HepG2 (cell line): ENCODE results near the gene COQ8B. TPM values are rescaled to one million over a fixed set of nuclear protein-coding genes. Genes with fewer than 3 reads are reported as not detected.

Source experiments
- ATAC-seq: fragments of 200-7000 bp; cut with Tn5 transposase; 3 replicates; pipeline ENCODE4 v1.9.1; 2020; ENCODE audit warnings: mild to moderate bottlenecking, moderate library complexity
- BruUV-seq: library from RNA; stranded (reverse); fragments of 400-500 nt; replicated peaks from 2 replicates; lab custom pipeline; 2021; lab: Mats Ljungman, UMichigan
- CTCF ChIA-PET: fragments of 300-600 bp; formaldehyde crosslinking; extraction: SDS; loops from one replicate; lab custom pipeline; 2021; ENCODE audit warnings: low total read pairs, inconsistent platforms, low intra/inter-chr PET ratio; lab: Yijun Ruan, JAX
- POLR2A ChIA-PET: fragments of 350-600 bp; sonication (Branson Sonifier 250); formaldehyde crosslinking; loops from one replicate; lab custom pipeline; 2020; ENCODE audit warnings: antibody characterized with exemption, inconsistent platforms; lab: Yijun Ruan, JAX
- DNase-seq: peaks from one replicate; pipeline ENCODE4 v3.0.0-alpha.2; 2015; ENCODE audit warnings: low spot score
- FAIRE-seq: peaks from 3 replicates; lab custom pipeline; 2011; peaks lifted over from hg19 to GRCh38; lab: Jason Lieb, UNC
- H2AFZ ChIP-seq: one replicate; pipeline ENCODE4 v1.6.1; 2011; ENCODE audit warnings: low read length, inconsistent platforms
- H3K27ac ChIP-seq: fragments of 300-600 bp; 3 replicates; pipeline ENCODE4 v1.8.0; 2011; ENCODE audit warnings: mixed run types, mild to moderate bottlenecking, mixed read lengths, low read length, inconsistent platforms; ENCODE audit not compliant: insufficient read depth; ENCODE audit errors: extremely low read length
- H3K27me3 ChIP-seq, 2 experiments: fragments of 200-600 bp in 1 of 2; 2 replicates in 1 of 2; 3 replicates in 1 of 2; pipeline versions ENCODE4 v1.6.0 to v1.8.0; 2011; ENCODE audit warnings: low read length in 2 of 2, mild to moderate bottlenecking in 2 of 2, moderate library complexity in 2 of 2, inconsistent platforms in 1 of 2; ENCODE audit not compliant: insufficient read depth in 2 of 2, control insufficient read depth in 1 of 2
- H3K36me3 ChIP-seq, 2 experiments: fragments of 200-600 bp in 1 of 2; replicated peaks in 1 of 2; 2 replicates in 1 of 2; 3 replicates in 1 of 2; pipeline versions ENCODE4 v1.5.1 to v1.8.0; 2011; ENCODE audit warnings: low read length in 2 of 2, inconsistent platforms in 1 of 2; ENCODE audit not compliant: insufficient read depth in 2 of 2, control insufficient read depth in 1 of 2
- H3K4me1 ChIP-seq: 2 replicates; pipeline ENCODE4 v1.5.1; 2012; ENCODE audit warnings: low read length, inconsistent platforms; ENCODE audit not compliant: insufficient read depth
- H3K4me2 ChIP-seq: 2 replicates; pipeline ENCODE4 v1.6.0; 2011; ENCODE audit warnings: low read depth, low read length, inconsistent platforms
- H3K4me3 ChIP-seq, 3 experiments: fragments of 200-600 bp in 1 of 3; sonication (generic), shearing (Covaris generic) in 1 of 3; replicated peaks in 1 of 3; 2 replicates each; pipeline ENCODE4 v1.5.1; 2011 to 2016; ENCODE audit warnings: low read length in 3 of 3, inconsistent platforms in 2 of 3, low read depth in 2 of 3, mild to moderate bottlenecking in 2 of 3, control low read depth in 1 of 3, mixed read lengths in 1 of 3; ENCODE audit not compliant: insufficient read depth in 1 of 3
- H3K79me2 ChIP-seq: one replicate; pipeline ENCODE4 v1.6.1; 2011; ENCODE audit warnings: low read length, inconsistent platforms; ENCODE audit not compliant: insufficient read depth
- H3K9ac ChIP-seq: 2 replicates; pipeline ENCODE4 v1.6.0; 2011; ENCODE audit warnings: mild to moderate bottlenecking, low read depth, low read length, inconsistent platforms; ENCODE audit not compliant: insufficient read depth
- H3K9me3 ChIP-seq: 2 replicates; pipeline ENCODE4 v1.5.1; 2012; ENCODE audit warnings: mild to moderate bottlenecking, low read length
- H4K20me1 ChIP-seq: 2 replicates; pipeline ENCODE4 v1.6.0; 2011; ENCODE audit warnings: inconsistent platforms, mild to moderate bottlenecking, low read length, moderate library complexity; ENCODE audit not compliant: insufficient read depth
- AFF4 ChIP-seq: sonication (generic); formaldehyde crosslinking; IDR thresholded peaks from 2 replicates; pipeline ENCODE4 v1.4.0; 2020; ENCODE audit warnings: missing genetic modification reagents
- AGO2 ChIP-seq: fragments of 200-400 bp; formaldehyde crosslinking; optimal IDR thresholded peaks from 2 replicates; pipeline ENCODE3; 2017; ENCODE audit warnings: mild to moderate bottlenecking, low read depth, low read length, moderate library complexity
- ETV6 ChIP-seq: sonication (generic); formaldehyde crosslinking; conservative IDR thresholded peaks from 2 replicates; pipeline ENCODE4 v1.4.0; 2020; ENCODE audit warnings: missing genetic modification reagents
- HHEX ChIP-seq: IDR thresholded peaks from 2 replicates; pipeline ENCODE4 v1.6.1; 2016; ENCODE audit warnings: control low read depth
- HNRNPK ChIP-seq: fragments of 200-400 bp; formaldehyde crosslinking; IDR thresholded peaks from 2 replicates; pipeline ENCODE4 v1.6.1; 2018; ENCODE audit warnings: low read length, low read depth, moderate library complexity, mild to moderate bottlenecking; ENCODE audit not compliant: poor library complexity, severe bottlenecking
- HNRNPLL ChIP-seq: fragments of 200-400 bp; formaldehyde crosslinking; IDR thresholded peaks from 2 replicates; pipeline ENCODE4 v1.6.1; 2017; ENCODE audit warnings: mild to moderate bottlenecking, low read depth, low read length; ENCODE audit not compliant: poor library complexity, severe bottlenecking
- HOMEZ ChIP-seq: IDR thresholded peaks from 2 replicates; pipeline ENCODE4 v1.6.1; 2016; ENCODE audit warnings: low read depth
- JUND ChIP-seq: sonication (generic); formaldehyde crosslinking; IDR thresholded peaks from 2 replicates; pipeline ENCODE4 v1.8.0; 2022; ENCODE audit warnings: mild to moderate bottlenecking, missing genetic modification reagents
- LCORL ChIP-seq, 2 experiments: fragments of 450-650 bp in 1 of 2; sonication (generic) in 1 of 2; formaldehyde crosslinking in 1 of 2; IDR thresholded peaks; 2 replicates each; pipeline versions ENCODE4 v1.5.0 to v1.6.1; 2017 to 2020; ENCODE audit warnings: antibody characterized with exemption in 1 of 2, missing genetic modification reagents in 1 of 2
- MED8 ChIP-seq: sonication (generic); formaldehyde crosslinking; IDR thresholded peaks from 2 replicates; pipeline ENCODE4 v1.8.1; 2023; ENCODE audit warnings: mild to moderate bottlenecking, missing genetic modification reagents; ENCODE audit not compliant: insufficient replicate concordance
- NR2F2 ChIP-seq: IDR thresholded peaks from 2 replicates; pipeline ENCODE4 v1.6.1; 2012; ENCODE audit warnings: low read depth, inconsistent platforms, borderline replicate concordance
- PCBP2 ChIP-seq: fragments of 200-400 bp; formaldehyde crosslinking; optimal IDR thresholded peaks from 2 replicates; pipeline ENCODE3; 2018; ENCODE audit warnings: low read length, low read depth; ENCODE audit not compliant: poor library complexity, severe bottlenecking
- RFXAP ChIP-seq: sonication (generic); formaldehyde crosslinking; IDR thresholded peaks from 2 replicates; pipeline ENCODE4 v1.4.0; 2020; ENCODE audit warnings: missing genetic modification reagents, borderline replicate concordance
- SMARCE1 ChIP-seq: fragments of 450-650 bp; IDR thresholded peaks from 2 replicates; pipeline ENCODE4 v1.6.1; 2017; ENCODE audit warnings: borderline replicate concordance
- ZFP37 ChIP-seq: sonication (generic); formaldehyde crosslinking; IDR thresholded peaks from 2 replicates; pipeline ENCODE4 v1.4.0; 2020; ENCODE audit warnings: missing genetic modification reagents, borderline replicate concordance
- ZNF576 ChIP-seq: sonication (generic); formaldehyde crosslinking; IDR thresholded peaks from 2 replicates; pipeline ENCODE4 v1.4.0; 2020; ENCODE audit warnings: mild to moderate bottlenecking, missing genetic modification reagents
- ZNF691 ChIP-seq: sonication (generic); formaldehyde crosslinking; IDR thresholded peaks from 2 replicates; pipeline ENCODE4 v1.4.0; 2020; ENCODE audit warnings: missing genetic modification reagents, low read depth, mild to moderate bottlenecking, borderline replicate concordance
- ZNF891 ChIP-seq: sonication (generic); formaldehyde crosslinking; IDR thresholded peaks from 2 replicates; pipeline ENCODE4 v1.5.0; 2020; ENCODE audit warnings: mild to moderate bottlenecking, missing genetic modification reagents
- ZSCAN25 ChIP-seq: sonication (generic); formaldehyde crosslinking; IDR thresholded peaks from 2 replicates; pipeline ENCODE4 v1.8.0; 2022; ENCODE audit warnings: mild to moderate bottlenecking, missing genetic modification reagents
- WGBS: methylation state at CpG from one replicate; pipeline ENCODE4 v1.1.6; 2017; ENCODE audit warnings: low lambda C conversion rate; 5-methylcytosine and 5-hydroxymethylcytosine counted together
- in situ Hi-C: cut with HindIII; loops from 2 replicates; pipeline ENCODE4 v1.10.0; 2017; ENCODE audit warnings: low pct_unique_long_range_greater_than_20kb; ENCODE audit not compliant: extremely low pct_ligation_motif_present
- intact Hi-C: fragments of 100-400 bp; cut with micrococcal nuclease; formaldehyde crosslinking; loops from one replicate; pipeline ENCODE4 v1.10.0; 2022; ENCODE audit not compliant: unreplicated experiment
- polyA plus RNA-seq, 8 experiments: library from polyadenylated mRNA; depleted of rRNA in 3 of 8; stranded (reverse) in 7 of 8; unstranded in 1 of 8; fragments of >200 nt; fragmentation: Illumina TruSeq in 4 of 8; extraction: Trizol in 4 of 8; gene quantifications; 2 replicates each; pipeline versions ENCODE4 v1.2.1 to v1.2.3, GENCODE V29; 2011 to 2016; ENCODE audit warnings: low read depth in 4 of 8, missing spikeins in 1 of 8, mixed read lengths in 1 of 8; ENCODE audit not compliant: insufficient read depth in 1 of 8
- total RNA-seq, 5 experiments: library from RNA; depleted of rRNA; stranded (reverse); fragments of >200 nt; fragmentation: Illumina TruSeq; extraction: Trizol; gene quantifications; 2 replicates each; pipeline ENCODE4 v1.2.3, GENCODE V29; 2016; ENCODE audit warnings: low read depth in 1 of 5

COQ8B gene
- total and polyA plus RNA-seq, 2 of the 13 experiments (the other 11 are each of a cell fraction or from before 2014, with no cell fraction given) = 12.3 to 17.2 TPM

- H3K9me3 ChIP-seq = no peaks in the 10 kb centered on the region
- H3K4me1 ChIP-seq = peaks cover 7% of the 10 kb centered on the region; the same call in 1 of the 2 replicates
- ChIA-PET POLR2A (no interaction called here), CTCF (no interaction called here)
- H3K27ac ChIP-seq = no peak overlapping the region
- H3K9ac ChIP-seq = no peak overlapping the region
- no TSS peak for BruUV-seq
- H3K36me3 ChIP-seq = peaks cover 10 to 25% of the 10 kb centered on the region in 2 experiments; a peak in 4 of 5 replicates
- WGBS = 94% methylated on average over 7 of the region's 7 CpGs
- no peak for FAIRE-seq
- no peak overlapping the region for H3K4me3 ChIP-seq
- no peaks in the 10 kb centered on the region for H3K27me3 ChIP-seq
- in situ Hi-C loops (no loop called here), intact Hi-C loops (no loop called here)
- ATAC-seq = no peak
- H2AFZ ChIP-seq = no peak overlapping the region
- no peaks in the 10 kb centered on the region for H3K79me2 ChIP-seq
- no peaks in the 10 kb centered on the region for H4K20me1 ChIP-seq
- no peak overlapping the region for H3K4me2 ChIP-seq
- DNase-seq = no peak
- TF ChIP-seq ZNF576 (CRISPR knock-in tag) (no peak), JUND (CRISPR knock-in tag) (no peak), RFXAP (CRISPR knock-in tag) (no peak), ZFP37 (CRISPR knock-in tag) (no peak), HHEX (CRISPR knock-in tag) (no peak), ETV6 (CRISPR knock-in tag) (no peak), MED8 (no peak), ZNF891 (CRISPR knock-in tag) (no peak), LCORL (IDR thresholded peaks at IDR 0.05) (no peak), LCORL (CRISPR knock-in tag; IDR thresholded peaks at IDR 0.05) (no peak), HNRNPLL (no peak), HOMEZ (no peak), ZNF691 (no peak), AGO2 (no peak), ZSCAN25 (CRISPR knock-in tag) (no peak), SMARCE1 (no peak), HNRNPK (no peak), NR2F2 (no peak), PCBP2 (no peak), AFF4 (CRISPR knock-in tag) (no peak)
Observed at GRCh38 chr19:40705950-40706619, 10.6 kb downstream of the COQ8B start.
